CD4-positive, alpha-beta T cell treated with Interleukin-21 for 1 hour (primary cell): ENCODE results near the gene ZBTB42.
A peak's percentile ranks its signal among the peaks of the same experiment; 100 is the strongest.

Experiments used
- DNase-seq: peaks from one replicate; pipeline ENCODE4 v3.0.0-alpha.2; 2020

Gene ZBTB42

GRCh38 chr14:104783484-104784217, 17.2 kb upstream of the ZBTB42 start:
- DNase-seq, result no peak

GRCh38 chr14:104784218-104784568, 16.7 kb upstream of the ZBTB42 start:
- no peak for DNase-seq

GRCh38 chr14:104784846-104785707, 15.8 kb upstream of the ZBTB42 start:
- no peak for DNase-seq

GRCh38 chr14:104785708-104786080, 15.2 kb upstream of the ZBTB42 start:
- DNase-seq, result no peak

GRCh38 chr14:104786091-104786586, 14.8 kb upstream of the ZBTB42 start:
- peak; percentile 15 for DNase-seq

GRCh38 chr14:104786726-104787675, 13.9 kb upstream of the ZBTB42 start:
- DNase-seq, result no peak

- no peak for DNase-seq
These were observed 13.2 kb upstream of the ZBTB42 start for GRCh38 chr14:104787736-104788135.

GRCh38 chr14:104788161-104788818, 12.6 kb upstream of the ZBTB42 start:
- DNase-seq, result no peak

- DNase-seq, result no peak
These were observed 11.8 kb upstream of the ZBTB42 start for GRCh38 chr14:104788873-104789663.

- DNase-seq, result no peak
These were observed 10.9 kb upstream of the ZBTB42 start for GRCh38 chr14:104789752-104790743.

GRCh38 chr14:104791425-104791824, 9.5 kb upstream of the ZBTB42 start:
- DNase-seq, result no peak

GRCh38 chr14:104792101-104792884, 8.6 kb upstream of the ZBTB42 start:
- DNase-seq, result no peak

GRCh38 chr14:104792945-104793702, 7.8 kb upstream of the ZBTB42 start:
- no peak for DNase-seq

GRCh38 chr14:104793703-104793959, 7.3 kb upstream of the ZBTB42 start:
- DNase-seq, result no peak

GRCh38 chr14:104794099-104794498, 6.8 kb upstream of the ZBTB42 start:
- peak; percentile 50 for DNase-seq

- DNase-seq, result no peak
These were observed 6.3 kb upstream of the ZBTB42 start for GRCh38 chr14:104794631-104794992.

GRCh38 chr14:104794993-104795780, 5.7 kb upstream of the ZBTB42 start, which contains the start of gene AKT1:
AKT1 (minus strand) TSS chr14:104795748; CDS start chr14:104792643, 3,105 bp downstream.
- DNase-seq, result peak; percentile 32
